ENCODE measurements around the gene RASD1.

Gene RASD1

DNA sequence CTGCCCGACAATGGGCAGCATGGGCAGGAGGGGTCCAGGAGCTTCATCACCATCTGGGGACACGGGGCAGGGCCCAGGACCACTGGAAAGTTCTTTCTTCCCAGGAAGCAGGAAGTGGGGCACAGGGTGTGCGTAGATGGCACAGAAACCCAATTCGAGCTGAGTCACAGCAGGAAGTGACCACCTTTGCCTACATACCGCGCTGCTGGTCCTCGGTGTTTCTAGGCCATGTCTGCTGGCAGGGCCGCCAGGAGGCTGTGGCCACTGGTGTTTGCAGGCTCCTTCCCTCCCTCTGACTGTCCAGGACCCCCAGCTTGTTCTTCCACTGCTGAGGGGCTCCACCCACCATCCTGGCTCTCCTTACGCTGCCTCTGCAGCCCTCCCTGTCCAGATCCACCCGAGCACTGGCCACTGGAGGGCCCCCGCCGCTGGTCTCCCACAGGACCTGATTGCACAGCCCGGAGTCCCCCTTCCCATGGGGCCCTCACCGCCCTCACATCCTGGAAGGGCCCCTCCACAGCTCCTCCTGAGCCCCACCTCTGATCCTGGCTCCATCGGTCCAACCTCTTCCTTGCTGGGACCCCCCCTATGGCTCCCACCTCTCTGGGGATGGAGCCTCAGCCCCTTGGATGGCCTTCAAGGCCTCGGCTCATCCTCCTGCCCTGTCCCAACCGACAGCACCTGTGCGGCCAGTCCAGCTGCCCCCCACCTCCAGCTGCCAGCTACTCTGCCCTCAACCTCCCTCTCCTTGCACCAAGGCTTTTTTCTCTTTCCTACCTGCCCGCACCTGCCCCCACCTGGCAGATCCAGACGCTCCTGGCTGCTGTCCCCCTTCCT is 14.5 kb upstream of the RASD1 start:
- no peak for DNase-seq (ENCODE audit: low spot score)
- TF ChIP-seq, protein P1, sequence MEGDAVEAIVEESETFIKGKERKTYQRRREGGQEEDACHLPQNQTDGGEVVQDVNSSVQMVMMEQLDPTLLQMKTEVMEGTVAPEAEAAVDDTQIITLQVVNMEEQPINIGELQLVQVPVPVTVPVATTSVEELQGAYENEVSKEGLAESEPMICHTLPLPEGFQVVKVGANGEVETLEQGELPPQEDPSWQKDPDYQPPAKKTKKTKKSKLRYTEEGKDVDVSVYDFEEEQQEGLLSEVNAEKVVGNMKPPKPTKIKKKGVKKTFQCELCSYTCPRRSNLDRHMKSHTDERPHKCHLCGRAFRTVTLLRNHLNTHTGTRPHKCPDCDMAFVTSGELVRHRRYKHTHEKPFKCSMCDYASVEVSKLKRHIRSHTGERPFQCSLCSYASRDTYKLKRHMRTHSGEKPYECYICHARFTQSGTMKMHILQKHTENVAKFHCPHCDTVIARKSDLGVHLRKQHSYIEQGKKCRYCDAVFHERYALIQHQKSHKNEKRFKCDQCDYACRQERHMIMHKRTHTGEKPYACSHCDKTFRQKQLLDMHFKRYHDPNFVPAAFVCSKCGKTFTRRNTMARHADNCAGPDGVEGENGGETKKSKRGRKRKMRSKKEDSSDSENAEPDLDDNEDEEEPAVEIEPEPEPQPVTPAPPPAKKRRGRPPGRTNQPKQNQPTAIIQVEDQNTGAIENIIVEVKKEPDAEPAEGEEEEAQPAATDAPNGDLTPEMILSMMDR (IDR thresholded peaks at IDR 0.05), result no peak
- no peak overlapping the region for H3K4me3 ChIP-seq
- H3K27ac ChIP-seq, result no peak overlapping the region

GRCh38 chr17:17509601-17510425 is 13.6 kb upstream of the RASD1 start:
- Histone ChIP-seq H3K4me3 (no peak overlapping the region), H3K27ac (no peak overlapping the region)
- TF ChIP-seq, protein P1 (IDR thresholded peaks at IDR 0.05), result no peak
- DNase-seq (ENCODE audit: low spot score), result no peak

DNA sequence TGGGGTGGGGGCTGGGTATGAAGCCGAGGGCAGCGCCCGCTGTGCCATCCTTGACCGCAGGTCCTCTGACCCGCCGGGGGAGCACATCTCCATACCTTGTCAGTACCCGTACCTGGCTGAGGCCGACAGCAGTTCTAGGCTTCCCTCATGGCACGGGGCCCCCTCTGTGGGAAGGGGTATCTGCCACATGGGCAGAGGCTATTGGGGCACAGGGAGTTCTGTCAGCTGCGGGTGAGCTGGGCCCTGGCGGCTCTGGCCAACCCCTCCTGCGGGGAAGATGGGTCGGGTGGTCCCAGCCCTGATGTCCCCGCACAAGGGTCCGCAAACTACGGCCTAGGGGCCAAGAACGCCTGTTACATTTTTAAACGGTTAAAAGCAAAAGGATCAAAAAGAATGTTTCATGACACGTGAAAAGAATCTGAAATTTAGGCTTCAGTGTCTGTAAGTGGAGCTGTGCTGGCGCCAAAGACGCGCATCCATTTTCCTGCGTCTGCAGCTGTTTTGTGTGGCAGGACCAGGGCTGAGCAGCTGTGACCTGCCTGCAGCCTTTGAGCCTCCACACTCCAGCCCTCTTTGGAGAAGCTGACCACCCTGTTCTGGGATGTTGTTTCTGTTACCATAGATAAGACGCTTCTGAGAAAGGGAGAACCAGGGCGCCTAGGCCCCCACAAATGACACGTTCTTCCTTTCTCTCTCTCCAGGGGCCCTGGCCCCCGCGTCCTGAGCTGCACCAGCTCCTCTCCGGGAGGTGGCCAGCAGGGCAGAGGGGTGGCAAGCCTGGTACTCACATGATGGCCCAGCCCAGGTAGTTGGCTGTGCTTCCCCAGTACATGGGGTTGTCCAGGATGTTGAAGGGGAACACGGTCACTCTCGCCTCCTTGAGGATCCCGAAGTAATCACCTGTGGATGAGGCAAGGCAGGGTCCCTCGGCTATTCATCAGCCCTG is 12.7 kb upstream of the RASD1 start:
- no peak for DNase-seq (ENCODE audit: low spot score)
- TF ChIP-seq, protein P1 (IDR thresholded peaks at IDR 0.05), result no peak
- no peak overlapping the region for H3K4me3 ChIP-seq
- H3K27ac ChIP-seq, result no peak overlapping the region

DNA sequence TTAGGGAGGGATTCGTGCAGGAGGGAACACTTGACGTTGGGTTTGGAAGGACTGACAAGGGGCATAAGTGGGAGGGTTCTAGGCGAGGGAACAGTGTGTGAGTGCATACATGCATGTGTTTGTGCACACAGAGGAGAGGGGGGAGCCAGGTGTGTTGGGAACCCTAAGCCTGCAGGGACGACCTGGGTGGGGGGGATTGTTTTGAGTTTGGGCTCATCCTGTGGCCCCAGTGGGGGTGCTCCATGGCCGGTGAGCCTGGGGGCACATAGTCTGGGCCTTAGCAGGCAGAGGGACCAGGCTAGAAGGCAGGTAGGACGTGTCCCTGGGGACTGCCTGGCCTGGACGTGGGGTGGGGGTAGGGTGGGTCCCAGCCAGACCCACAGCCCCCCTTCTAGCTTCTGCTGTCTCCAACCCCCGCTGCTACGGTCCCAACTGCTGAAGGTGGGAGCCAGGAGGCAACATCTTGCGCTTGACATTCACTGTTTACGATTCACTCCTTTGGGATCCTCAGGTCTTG is 11.9 kb upstream of the RASD1 start:
- TF ChIP-seq, protein P1 (IDR thresholded peaks at IDR 0.05), result no peak
- H3K4me3 ChIP-seq, result no peak overlapping the region
- H3K27ac ChIP-seq, result no peak overlapping the region
- no peak for DNase-seq (ENCODE audit: low spot score)

- Histone ChIP-seq H3K27ac (no peak overlapping the region), H3K4me3 (no peak overlapping the region)
- TF ChIP-seq, protein P1 (IDR thresholded peaks at IDR 0.05), result no peak
- DNase-seq (ENCODE audit: low spot score), result no peak
Observed at GRCh38 chr17:17507465-17508011, 11.3 kb upstream of the RASD1 start.

DNA sequence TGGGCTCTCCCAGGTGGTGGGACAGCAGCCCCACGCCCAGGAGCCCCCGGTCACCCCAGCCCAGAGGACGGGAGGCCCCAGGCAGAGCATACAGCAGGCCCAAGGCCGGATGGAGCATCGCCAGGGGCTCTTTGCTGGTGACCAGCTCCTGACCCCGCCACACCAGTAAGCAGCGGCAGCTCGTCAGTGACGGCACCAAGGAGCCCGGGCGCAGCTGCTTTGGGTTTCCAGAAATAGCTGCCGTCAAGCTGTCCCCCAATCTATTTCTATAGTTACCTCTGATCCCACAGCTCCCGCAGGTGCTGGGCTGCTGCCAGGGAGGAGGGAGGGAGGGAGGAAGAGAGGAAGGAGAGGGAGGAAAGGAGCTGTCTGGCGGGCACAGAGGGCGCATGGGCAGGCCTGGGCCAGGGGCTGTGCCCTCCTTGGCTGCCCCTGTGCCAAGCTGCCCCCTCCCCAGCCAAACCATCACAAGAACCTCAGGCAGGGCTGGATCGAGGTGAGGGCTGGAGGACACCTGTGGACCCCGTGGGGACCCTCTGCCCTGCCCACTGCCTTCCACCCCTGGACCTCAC is 10.8 kb upstream of the RASD1 start:
- H3K4me3 ChIP-seq, result no peak overlapping the region
- peak overlapping the region in 1 of 2 donors; percentile 20 for H3K27ac ChIP-seq
- TF ChIP-seq, protein P1 (IDR thresholded peaks at IDR 0.05), result no peak
- DNase-seq (ENCODE audit: low spot score), result no peak

Data from coronary artery (tissue), 2 donors.